ENCODE measurements around the gene TNFRSF12A. TPM values are rescaled to one million over a fixed set of nuclear protein-coding genes. Genes with fewer than 3 reads are reported as not detected.

TNFRSF12A gene
- total and polyA plus RNA-seq, 2 of the 13 experiments (the other 11 are each of a cell fraction or from before 2014, with no cell fraction given): 61.9 to 66.0 TPM

DNA sequence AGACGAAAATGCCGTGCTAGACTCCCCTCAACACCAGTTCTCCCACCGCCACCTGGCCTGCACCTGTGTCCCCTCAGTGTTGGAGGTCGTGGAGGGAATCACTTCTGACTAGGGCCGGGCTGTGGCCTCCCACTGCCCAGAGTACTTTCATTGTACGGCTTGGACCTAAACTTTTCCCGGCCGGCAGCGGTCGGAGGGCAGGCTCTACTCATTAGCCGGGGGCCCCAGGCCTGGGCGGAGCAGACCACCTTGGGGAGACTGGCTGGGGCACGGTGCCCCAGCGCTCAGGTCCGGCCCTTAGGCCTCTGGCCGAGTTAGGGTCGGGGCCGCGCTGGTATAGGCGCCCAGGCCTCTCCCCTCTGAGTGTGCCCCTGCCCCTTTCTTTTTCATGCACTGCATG, 2.8 kb upstream of the TNFRSF12A start:
- FAIRE-seq (no peak), ATAC-seq (no peak), DNase-seq (ENCODE audit: low spot score) (no peak)
- Histone ChIP-seq H3K27me3 (ENCODE audit: control insufficient read depth in 1 of 2, insufficient read depth in 2 of 2, low read length in 2 of 2) (peaks cover 4 to 12% of the 10 kb centered on the region in 2 experiments; a peak in 4 of 5 replicates), H3K4me3 (replicated peaks in 1 of 3; ENCODE audit: insufficient read depth in 1 of 3, low read depth in 2 of 3, low read length in 3 of 3) (peak overlapping the region; percentile 36 to 57 (median 45); a peak in 5 of 6 replicates), H3K9ac (ENCODE audit: insufficient read depth, low read depth, low read length) (peak overlapping the region; percentile 26), H4K20me1 (ENCODE audit: insufficient read depth, low read length) (peaks cover 12% of the 10 kb centered on the region; the same call in 1 of the 2 replicates), H3K4me1 (ENCODE audit: insufficient read depth, low read length) (peaks cover 85% of the 10 kb centered on the region), H3K79me2 (ENCODE audit: insufficient read depth, low read length) (peaks cover under 1% of the 10 kb centered on the region), H3K4me2 (ENCODE audit: low read depth, low read length) (peak overlapping the region; percentile 74), H3K9me3 (ENCODE audit: low read length) (no peaks in the 10 kb centered on the region), H2AFZ (ENCODE audit: low read length) (no peak overlapping the region), H3K36me3 (replicated peaks in 1 of 2; ENCODE audit: control insufficient read depth in 1 of 2, insufficient read depth in 2 of 2, low read length in 2 of 2) (no peaks in the 10 kb centered on the region; a peak in 1 of 5 replicates), H3K27ac (ENCODE audit: extremely low read length, insufficient read depth, low read length) (no peak overlapping the region)
- ChIA-PET CTCF (ENCODE audit: low intra/inter-chr PET ratio, low total read pairs) (interaction anchor here (0.6 to 0.9 kb wide), 2 partner anchors 11 to 141 kb away, joined by 3 read pairs; no protein-coding TSS in a partner anchor), POLR2A (interaction anchor here (18.8 kb wide), 1 partner anchor 8 kb away, joined by 750 read pairs; the partner anchor contains the start of gene CLDN9)
- intact Hi-C loops (cut with micrococcal nuclease; ENCODE audit: unreplicated experiment): no loop called here
- in situ Hi-C loops (cut with HindIII; ENCODE audit: extremely low pct_ligation_motif_present, low pct_unique_long_range_greater_than_20kb): no loop called here
- no TSS peak for BruUV-seq (replicated peaks)
- TF ChIP-seq SOX6 (IDR thresholded peaks at IDR 0.05): no peak
- peak; percentile 3; the same call in 1 of the 2 replicates for TF ChIP-seq SOX6 (CRISPR knock-in tag; IDR thresholded peaks at IDR 0.05)
- TF ChIP-seq ZFX (CRISPR knock-in tag; IDR thresholded peaks at IDR 0.05; ENCODE audit: low read depth): peak; percentile 60; the same call in 1 of the 2 replicates
- no peak for TF ChIP-seq FLYWCH1 (CRISPR knock-in tag; IDR thresholded peaks at IDR 0.05)
- TF ChIP-seq, protein P1, sequence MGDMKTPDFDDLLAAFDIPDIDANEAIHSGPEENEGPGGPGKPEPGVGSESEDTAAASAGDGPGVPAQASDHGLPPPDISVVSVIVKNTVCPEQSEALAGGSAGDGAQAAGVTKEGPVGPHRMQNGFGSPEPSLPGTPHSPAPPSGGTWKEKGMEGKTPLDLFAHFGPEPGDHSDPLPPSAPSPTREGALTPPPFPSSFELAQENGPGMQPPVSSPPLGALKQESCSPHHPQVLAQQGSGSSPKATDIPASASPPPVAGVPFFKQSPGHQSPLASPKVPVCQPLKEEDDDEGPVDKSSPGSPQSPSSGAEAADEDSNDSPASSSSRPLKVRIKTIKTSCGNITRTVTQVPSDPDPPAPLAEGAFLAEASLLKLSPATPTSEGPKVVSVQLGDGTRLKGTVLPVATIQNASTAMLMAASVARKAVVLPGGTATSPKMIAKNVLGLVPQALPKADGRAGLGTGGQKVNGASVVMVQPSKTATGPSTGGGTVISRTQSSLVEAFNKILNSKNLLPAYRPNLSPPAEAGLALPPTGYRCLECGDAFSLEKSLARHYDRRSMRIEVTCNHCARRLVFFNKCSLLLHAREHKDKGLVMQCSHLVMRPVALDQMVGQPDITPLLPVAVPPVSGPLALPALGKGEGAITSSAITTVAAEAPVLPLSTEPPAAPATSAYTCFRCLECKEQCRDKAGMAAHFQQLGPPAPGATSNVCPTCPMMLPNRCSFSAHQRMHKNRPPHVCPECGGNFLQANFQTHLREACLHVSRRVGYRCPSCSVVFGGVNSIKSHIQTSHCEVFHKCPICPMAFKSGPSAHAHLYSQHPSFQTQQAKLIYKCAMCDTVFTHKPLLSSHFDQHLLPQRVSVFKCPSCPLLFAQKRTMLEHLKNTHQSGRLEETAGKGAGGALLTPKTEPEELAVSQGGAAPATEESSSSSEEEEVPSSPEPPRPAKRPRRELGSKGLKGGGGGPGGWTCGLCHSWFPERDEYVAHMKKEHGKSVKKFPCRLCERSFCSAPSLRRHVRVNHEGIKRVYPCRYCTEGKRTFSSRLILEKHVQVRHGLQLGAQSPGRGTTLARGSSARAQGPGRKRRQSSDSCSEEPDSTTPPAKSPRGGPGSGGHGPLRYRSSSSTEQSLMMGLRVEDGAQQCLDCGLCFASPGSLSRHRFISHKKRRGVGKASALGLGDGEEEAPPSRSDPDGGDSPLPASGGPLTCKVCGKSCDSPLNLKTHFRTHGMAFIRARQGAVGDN (CRISPR knock-in tag; IDR thresholded peaks at IDR 0.05): peak; percentile 58
- 0 out of 2 replicates have a peak, but pooled peaks have one; percentile 52 for TF ChIP-seq IRX3 (CRISPR knock-in tag; IDR thresholded peaks at IDR 0.05; ENCODE audit: borderline replicate concordance, low read depth)
- TF ChIP-seq ZFY (CRISPR knock-in tag; IDR thresholded peaks at IDR 0.05): peak; percentile 66; the same call in 1 of the 2 replicates
- TF ChIP-seq NRL (CRISPR knock-in tag; IDR thresholded peaks at IDR 0.05; ENCODE audit: borderline replicate concordance): 0 out of 2 replicates have a peak, but pooled peaks have one; percentile 20
- TF ChIP-seq, protein P2, sequence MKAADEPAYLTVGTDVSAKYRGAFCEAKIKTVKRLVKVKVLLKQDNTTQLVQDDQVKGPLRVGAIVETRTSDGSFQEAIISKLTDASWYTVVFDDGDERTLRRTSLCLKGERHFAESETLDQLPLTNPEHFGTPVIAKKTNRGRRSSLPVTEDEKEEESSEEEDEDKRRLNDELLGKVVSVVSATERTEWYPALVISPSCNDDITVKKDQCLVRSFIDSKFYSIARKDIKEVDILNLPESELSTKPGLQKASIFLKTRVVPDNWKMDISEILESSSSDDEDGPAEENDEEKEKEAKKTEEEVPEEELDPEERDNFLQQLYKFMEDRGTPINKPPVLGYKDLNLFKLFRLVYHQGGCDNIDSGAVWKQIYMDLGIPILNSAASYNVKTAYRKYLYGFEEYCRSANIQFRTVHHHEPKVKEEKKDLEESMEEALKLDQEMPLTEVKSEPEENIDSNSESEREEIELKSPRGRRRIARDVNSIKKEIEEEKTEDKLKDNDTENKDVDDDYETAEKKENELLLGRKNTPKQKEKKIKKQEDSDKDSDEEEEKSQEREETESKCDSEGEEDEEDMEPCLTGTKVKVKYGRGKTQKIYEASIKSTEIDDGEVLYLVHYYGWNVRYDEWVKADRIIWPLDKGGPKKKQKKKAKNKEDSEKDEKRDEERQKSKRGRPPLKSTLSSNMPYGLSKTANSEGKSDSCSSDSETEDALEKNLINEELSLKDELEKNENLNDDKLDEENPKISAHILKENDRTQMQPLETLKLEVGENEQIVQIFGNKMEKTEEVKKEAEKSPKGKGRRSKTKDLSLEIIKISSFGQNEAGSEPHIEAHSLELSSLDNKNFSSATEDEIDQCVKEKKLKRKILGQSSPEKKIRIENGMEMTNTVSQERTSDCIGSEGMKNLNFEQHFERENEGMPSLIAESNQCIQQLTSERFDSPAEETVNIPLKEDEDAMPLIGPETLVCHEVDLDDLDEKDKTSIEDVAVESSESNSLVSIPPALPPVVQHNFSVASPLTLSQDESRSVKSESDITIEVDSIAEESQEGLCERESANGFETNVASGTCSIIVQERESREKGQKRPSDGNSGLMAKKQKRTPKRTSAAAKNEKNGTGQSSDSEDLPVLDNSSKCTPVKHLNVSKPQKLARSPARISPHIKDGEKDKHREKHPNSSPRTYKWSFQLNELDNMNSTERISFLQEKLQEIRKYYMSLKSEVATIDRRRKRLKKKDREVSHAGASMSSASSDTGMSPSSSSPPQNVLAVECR (CRISPR knock-in tag; IDR thresholded peaks at IDR 0.05; ENCODE audit: borderline replicate concordance): 0 out of 2 replicates have a peak, but pooled peaks have one; percentile 3
- 0 out of 2 replicates have a peak, but pooled peaks have one; percentile 28 for TF ChIP-seq MED1 (CRISPR knock-in tag; IDR thresholded peaks at IDR 0.05)
- TF ChIP-seq, protein P3, sequence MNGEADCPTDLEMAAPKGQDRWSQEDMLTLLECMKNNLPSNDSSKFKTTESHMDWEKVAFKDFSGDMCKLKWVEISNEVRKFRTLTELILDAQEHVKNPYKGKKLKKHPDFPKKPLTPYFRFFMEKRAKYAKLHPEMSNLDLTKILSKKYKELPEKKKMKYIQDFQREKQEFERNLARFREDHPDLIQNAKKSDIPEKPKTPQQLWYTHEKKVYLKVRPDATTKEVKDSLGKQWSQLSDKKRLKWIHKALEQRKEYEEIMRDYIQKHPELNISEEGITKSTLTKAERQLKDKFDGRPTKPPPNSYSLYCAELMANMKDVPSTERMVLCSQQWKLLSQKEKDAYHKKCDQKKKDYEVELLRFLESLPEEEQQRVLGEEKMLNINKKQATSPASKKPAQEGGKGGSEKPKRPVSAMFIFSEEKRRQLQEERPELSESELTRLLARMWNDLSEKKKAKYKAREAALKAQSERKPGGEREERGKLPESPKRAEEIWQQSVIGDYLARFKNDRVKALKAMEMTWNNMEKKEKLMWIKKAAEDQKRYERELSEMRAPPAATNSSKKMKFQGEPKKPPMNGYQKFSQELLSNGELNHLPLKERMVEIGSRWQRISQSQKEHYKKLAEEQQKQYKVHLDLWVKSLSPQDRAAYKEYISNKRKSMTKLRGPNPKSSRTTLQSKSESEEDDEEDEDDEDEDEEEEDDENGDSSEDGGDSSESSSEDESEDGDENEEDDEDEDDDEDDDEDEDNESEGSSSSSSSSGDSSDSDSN (CRISPR knock-in tag; IDR thresholded peaks at IDR 0.05): peak; percentile 27; the same call in 1 of the 2 replicates
- no peak for TF ChIP-seq ZNF780A (CRISPR knock-in tag; IDR thresholded peaks at IDR 0.05)
- no peak for TF ChIP-seq ZNF207 (IDR thresholded peaks at IDR 0.05; ENCODE audit: borderline replicate concordance)
- WGBS (ENCODE audit: low lambda C conversion rate): 41% methylated on average over 5 of the region's 20 CpGs

Measured in HepG2 (cell line).